HG02884 (cell line): ENCODE data around the gene HNRNPUL2.
"Not testable (repeated sequence)": the region's sequence is repeated elsewhere in the genome, so short reads cannot be mapped to it uniquely, and the experiment has no call there.

ENCODE experiments used
- ATAC-seq: cut with Tn5 transposase; IDR thresholded peaks from one replicate; pipeline ENCODE4 v1.9.1; 2021; ENCODE audit warnings: mild to moderate bottlenecking, moderate library complexity; ENCODE audit not compliant: unreplicated experiment

The HNRNPUL2 gene

DNA sequence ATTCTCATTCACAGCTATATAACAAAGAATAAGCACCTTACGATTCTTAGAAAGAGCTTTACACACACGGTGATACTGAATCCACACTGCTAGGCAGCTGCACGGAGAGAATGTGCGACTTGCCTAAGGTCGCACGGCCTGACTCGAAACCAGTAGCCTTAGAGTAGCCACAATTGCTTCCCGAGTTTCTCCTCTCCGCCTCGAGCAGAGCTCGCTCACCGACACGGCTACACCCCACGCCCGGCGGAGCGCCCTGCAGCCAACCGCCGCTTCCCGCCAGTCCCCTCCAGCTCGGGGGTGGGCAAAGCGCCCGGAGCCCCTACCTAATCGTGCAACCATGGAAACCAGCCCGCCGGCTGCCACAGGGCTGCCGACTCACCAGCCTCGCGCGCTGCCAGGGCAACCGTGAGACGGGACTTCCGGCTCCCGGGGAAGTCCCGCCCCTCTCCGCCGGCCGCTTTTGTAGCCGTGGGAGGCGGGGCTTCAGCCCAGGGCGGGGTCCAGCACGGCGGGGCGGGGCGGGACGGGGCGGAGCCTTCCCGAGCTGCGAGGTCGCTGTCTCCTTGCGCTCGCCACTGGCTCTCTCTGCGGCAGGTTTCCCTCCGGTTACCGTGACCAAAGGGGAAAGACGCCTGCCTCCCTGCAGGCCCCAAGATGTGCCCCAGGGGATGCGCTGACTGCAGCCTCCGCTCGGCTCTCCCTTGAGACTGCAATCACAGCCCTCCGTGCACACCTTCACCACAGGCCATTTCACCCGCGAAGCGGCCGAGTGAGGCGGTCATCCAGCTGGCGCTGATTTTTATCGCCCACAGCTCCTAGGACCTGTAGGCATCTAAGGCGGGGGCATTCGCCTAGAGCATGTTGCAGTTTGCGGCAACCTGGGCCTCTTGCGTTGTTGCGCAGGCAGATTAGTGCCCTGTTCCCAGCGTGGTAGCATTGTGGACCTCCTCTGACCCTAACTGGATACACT is 21.1 kb downstream of the HNRNPUL2 start:
- peak; percentile 39 for ATAC-seq

DNA sequence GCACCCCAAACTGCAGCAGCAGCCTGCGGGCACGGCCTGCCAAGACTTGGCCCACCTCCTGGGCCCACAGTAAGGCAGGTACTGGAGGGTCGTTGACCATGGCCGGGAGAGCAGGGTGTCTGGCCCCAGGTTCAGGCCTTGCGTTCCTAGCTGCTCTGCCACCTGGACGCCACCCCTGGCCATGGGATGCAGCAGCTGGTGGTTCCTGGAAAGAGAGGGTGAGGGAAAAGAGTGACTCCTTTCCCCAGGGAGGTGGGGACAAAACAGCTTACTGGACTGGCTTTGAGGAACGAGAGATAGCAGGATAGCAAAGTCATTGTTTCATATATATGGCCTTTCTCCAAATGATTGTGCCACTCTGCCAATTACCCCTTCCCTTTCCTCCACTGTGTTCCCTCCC is 21.8 kb downstream of the HNRNPUL2 start:
- no peak for ATAC-seq

DNA sequence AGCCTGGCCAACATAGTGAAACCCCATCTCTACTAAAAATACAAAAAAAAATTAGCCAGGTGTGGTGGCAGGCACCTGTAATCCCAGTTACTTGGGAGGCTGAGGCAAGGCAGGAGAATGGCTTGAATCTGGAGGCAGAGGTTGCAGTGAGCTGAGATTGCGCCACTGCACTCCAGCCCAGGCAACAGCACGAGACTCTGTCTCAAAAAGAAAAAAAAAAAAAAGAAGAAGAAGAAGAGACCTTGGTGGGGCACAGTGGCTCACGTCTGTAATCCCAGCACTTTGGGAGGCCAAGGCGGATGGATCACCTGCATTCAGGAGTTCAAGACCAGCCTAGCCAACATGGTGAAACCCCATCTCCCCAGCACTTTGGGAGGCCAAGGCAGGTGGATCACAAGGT is 23.3 kb downstream of the HNRNPUL2 start:
- ATAC-seq = not testable (repeated sequence)

DNA sequence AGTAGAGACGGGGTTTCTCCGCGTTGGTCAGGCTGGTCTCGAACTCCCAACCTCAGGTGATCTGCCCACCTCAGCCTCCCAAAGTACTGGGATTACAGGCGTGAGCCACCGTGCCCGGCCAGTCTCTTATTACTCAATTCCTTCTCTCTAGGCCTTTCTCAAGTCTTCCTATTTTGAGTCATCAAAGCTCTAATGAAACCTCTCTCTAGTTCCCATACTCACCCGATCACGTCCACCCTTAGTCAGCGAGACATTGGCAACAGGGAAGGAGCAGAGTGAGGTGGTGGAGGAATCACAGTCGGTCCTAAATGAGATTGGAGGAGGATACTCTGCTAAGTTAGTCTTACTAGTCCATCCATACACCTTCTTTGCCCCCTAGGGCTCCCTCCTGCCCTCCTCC is 25.0 kb downstream of the HNRNPUL2 start:
- ATAC-seq = no peak

DNA sequence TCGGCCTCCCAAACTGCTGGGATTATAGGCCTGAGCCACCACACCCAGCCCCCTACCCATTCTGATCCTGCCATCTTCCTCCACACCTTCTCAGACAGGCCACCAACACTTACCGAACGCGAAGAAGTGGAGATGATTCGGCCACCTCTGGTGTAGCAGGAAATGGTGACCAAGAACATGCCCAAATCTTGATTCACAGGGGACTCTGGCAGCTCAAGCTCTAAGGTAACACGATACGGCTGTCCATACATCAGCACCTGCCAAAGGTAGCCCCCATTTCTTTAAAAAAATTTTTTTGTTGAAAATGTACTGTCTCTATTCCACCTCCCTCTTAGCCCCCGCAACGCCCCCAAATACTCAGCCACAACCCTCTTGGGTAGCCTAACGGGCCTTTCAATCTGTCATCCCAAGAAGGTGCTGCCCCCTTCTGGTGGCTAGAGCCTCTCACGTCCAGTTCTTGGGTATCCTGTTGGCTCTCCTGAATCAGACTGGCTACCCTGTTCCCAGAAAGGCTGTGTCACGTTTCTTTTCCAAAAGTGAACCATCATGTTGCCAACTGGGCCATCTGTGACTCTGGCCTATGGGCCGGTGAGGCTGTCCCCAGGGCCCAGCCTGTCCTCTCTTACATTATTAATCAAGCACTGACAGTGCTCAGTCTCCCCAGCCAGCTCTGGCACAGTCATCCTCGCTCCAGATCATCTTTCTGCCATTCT is 32.6 kb downstream of the HNRNPUL2 start:
- ATAC-seq = no peak

DNA sequence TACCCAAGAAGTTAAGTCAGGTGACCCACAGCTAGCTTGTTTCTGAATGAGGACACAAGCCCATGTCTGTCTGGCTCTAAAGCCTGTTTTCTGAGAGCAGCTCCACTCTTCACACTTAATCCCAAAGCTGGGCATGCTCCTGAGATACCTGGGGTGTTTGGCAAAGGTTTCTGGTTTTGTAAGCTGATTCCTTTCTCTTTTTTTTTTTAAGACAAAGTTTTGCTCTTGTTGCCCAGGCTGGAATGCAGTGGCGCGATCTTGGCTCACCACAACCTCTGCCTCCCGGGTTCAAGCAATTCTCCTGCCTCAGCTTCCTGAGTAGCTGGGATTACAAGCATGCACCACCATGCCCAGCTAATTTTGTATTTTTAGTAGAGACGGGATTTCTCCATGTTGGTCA is 33.6 kb downstream of the HNRNPUL2 start:
- ATAC-seq = not testable (repeated sequence)

DNA sequence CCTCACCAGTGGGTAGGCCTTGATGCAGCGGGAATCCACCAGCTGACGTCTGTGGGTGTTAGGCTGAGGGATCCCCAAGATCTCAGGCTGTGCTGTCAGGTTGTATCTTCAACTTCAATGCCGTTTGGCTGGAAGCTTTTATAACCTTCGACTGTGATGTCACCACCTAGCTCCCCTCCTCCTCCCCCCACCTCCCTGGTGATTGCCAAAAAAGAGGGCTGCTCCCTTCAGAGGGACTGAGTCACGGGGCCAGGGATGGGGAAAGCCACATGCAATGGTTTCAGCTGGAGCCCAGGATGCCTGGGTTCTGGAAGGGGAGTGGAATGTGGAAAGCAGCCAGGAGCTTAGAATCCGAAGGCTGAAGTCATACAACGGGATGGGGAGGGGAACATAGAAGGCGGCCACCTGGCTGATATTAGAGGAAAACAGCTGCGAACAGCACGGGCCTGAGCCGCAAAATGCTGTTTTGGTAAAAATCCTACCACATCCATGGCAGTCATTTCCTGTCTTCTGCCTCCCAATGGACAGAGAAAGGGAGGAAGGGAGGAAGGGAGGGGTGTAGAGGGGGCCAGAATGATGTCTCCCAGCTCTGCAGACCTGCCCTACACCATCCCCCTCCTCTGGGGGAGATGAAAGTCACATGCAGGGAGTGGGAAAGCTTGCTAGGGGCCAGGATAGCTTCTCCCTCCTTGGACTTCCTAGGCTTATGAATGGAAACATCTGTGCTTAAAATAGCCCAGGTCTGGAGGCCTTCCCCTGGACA is 37.7 kb downstream of the HNRNPUL2 start, which contains the start of gene LRRN4CL:
LRRN4CL (minus strand) TSS at position 110 of the 763 bp plus-strand sequence. CDS start 1,022 bp downstream, outside the sequence.
- ATAC-seq = no peak

DNA sequence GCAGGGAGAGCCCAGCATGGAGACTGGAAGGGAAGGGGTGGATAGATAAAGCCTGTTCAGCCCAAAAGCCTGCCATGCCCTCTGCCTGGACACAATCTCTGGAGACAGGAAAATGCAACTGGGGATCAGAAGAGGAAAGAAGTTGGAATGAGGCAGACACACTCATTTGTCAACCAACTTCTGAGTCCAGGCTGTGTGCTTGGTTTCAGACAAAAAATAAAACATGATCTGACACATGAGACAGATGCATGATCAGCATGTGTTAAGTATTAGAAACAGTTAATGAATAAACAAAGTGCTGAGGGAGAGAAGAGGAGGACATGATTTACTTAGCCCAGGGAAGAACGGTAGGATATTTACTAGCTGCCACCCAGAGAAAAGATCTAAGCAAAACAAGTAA is 38.8 kb downstream of the HNRNPUL2 start:
- no peak for ATAC-seq

DNA sequence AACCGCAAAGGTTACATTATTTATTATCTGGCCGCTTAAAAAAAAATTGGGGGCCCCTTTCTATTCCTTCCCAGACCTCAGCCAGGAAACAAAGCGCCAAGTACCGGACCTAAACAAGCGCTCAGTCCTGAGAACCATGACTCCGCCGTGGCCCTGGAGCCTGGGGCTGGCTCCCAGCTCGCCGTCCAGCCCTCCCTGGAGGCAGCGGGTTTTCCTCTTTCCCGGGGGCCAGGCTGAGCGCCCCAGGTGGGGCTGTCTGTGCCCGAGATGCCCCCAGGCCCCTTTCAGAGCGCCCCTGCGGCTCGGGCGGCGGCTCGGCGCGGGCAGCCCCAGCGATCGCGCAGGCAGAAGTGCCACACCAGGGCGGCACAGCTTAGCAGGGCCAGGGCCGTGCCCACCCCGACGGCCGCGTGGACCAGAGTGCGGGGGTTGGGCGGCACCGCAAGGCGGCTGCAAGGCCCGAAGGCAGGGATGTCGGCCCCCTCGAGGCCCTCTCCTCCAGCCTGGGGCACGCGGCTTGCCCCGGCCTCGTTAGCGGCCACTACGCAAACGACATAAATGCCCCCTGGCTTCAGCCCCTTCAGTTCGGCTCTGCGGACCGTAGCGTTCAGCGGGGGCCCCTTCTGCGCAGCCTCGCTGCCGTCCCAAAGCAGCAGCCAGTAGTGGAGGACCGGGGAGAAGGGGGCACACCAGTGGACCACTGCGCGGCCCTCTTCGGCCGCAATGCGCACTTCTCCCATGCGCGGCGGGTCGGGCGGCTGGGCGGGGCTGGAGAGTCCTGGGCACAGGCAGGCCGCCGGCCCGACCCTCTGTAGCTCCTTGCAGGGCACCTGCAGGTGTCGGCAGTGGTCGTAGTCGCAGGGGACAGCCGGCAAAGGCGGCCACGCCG is 39.5 kb downstream of the HNRNPUL2 start:
- ATAC-seq = no peak

DNA sequence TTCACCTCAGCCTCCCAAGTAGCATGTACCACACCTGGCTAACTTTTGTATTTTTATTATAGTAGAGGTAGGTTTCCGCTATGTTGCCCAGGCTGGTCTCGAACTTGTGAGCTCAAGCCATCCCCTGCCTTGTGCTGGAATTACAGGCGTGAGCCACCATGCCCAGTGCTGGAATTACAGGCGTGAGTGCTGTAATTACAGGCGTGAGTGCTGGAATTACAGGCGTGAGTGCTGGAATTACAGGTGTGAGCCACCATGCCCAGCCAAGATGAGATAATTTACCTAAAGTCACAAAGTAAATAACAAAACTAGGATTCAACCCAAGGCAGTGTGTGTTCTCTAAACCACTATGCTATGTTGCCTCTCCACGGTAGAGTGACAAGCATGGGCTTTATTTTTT is 44.7 kb downstream of the HNRNPUL2 start:
- ATAC-seq = no peak

DNA sequence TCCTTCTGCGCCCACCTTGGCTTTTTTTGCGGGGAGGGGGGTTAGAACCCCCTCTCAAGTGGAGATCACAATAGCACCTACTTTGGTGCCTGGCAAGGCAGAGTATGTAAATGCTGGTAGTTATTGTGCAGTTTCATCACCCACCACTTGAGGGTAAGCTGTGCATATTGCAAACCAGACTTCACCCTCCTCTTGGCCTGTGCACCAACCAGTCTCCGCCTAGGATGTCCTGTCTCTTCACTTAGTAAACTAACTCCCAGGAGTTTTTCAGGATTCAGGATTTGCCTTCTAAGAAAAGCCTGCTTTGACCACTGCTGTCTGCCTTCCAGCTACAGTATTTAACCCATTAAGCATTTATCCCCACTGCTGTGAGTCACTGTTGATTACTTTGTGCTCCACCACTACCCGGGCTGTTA is 46.4 kb downstream of the HNRNPUL2 start:
- no peak for ATAC-seq

DNA sequence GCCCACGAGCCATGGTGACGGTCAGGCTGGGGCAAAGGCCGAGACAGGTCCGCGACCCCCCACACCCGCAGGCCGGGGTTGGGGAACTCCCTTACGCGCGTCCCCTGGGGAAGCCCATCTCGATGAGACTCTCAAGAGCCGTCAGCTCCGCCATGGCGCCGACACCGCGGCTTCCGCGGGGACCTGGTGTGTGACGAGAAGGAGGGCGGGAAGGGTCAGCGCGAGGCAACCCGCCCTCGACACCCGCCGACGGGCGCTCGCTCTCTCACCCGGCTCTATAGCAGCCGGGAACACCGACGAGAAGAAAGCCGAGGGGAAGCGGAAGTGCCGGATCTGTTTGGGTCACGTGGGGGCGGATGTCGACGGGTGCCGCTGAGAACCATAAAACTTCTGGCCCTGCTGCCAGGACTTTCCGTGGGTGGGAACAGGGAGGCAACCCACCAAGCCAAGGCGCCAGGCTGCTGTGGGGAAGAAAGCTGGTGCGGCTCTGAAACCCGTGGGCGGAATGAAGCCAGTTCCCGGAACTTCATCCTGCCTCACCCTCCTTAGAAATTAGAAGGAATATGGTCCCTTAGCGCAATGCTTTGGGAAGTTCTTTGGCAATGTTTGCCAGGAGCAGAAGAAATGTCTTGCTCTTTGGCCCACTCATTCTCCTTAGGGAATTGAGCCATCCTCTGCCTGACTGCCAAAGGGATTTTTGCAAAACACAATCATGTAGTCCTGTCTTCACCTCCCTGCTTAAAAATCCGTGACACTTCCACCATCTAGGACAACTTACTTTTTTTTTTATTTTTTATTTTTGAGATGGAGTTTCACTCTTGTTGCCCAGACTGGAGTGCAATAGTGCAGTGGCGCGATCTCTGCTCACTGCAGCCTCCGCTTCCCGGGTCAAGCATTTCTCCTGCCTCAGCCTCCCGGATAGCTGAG is 48.2 kb downstream of the HNRNPUL2 start, which contains the start of gene UBXN1:
UBXN1 (minus strand) TSS at position 304 of the 927 bp plus-strand sequence; CDS start at position 154, 150 bp downstream.
- peak; percentile 69 for ATAC-seq

DNA sequence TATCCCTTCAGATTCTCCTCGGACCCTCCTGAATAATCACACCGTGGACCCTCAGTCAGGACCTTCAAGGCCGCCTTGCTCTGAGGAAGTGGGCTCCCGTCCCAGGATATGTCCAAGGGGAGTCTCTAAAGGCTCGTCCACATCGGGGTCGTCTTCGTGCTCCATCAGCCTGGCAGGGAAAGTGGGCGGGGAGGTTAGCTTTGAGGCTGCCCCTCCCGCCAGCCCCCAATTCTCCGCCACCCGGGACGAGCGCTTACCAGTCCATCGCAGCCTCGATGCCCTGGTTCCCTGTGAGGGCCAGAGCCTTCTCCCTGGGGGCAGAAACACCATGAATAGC is 48.9 kb downstream of the HNRNPUL2 start:
- no peak for ATAC-seq

DNA sequence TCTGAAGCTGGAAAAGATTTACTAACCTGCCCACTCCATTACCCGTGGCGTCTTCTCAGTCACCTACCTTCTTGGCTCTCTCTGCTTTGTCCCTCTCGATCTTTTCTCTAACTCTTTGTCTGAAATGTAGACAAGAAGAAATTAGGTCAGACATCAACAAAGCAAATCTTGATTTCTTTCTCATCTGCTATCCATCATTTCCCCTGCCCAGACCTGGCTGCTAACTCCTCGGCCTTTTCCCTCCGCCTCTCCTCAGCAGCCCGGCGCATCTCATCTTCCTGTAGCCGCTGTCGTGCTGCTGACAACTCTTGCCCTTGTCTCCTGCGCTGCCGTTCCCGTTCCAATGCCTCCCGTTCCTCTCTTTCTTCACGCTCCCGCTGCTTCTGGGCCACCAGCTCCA is 49.5 kb downstream of the HNRNPUL2 start:
- ATAC-seq = no peak

DNA sequence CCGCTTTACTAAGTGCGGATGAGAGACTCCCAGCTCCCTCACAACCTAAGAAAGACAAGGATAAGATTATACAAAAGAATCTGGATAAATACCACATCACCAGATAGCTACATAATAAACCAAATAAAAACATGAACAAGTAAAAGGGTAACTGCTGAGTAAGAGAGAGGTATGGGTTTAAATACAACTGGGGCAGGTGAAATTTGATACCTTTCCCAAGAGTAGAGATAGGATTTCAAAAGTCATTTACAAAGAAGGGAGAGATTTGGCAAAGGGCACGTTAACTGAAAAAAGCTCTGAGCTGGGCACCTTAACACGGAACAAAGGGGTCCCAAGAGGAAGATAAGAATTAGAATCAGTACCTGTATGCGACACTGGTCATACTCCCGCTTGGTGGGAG is 50.1 kb downstream of the HNRNPUL2 start:
- no peak for ATAC-seq

DNA sequence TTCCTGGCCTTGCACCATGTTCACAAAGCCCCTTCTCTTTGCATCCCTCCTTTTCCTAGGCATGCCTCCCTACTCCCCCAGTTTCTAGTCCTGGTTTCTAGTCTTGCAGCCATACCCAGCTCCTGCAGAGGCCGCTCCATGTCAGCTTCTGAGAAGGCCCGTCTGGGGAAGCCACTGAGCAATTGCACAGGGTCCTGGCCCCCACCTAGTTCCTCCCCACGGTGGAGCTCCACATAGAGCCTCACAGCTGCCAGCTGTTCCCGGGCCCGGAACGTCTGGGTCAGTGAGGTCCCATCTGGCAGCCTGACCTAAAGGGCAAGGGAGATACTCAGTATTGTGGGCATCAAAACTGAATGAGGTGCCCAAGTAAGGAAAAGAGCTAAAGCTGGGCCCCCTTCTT is 50.6 kb downstream of the HNRNPUL2 start:
- no peak for ATAC-seq

DNA sequence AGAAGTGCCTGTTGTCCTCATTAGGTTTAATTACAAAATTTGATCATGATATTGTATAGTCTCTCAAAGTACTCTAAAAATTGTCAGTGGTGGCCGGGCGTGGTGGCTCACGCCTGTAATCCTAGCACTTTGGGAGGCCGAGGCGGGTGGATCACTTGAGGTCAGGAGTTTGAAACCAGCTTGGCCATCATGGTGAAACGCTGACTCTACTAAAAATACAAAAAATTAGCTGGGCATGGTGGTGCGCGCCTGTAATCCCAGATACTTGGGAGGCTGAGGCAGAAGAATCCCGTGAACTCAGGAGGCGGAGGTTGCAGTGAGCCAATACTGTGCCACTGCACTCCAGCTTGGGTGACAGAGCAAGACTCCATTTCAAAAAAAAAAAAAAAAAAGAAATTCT is 51.8 kb downstream of the HNRNPUL2 start:
- not testable (repeated sequence) for ATAC-seq

DNA sequence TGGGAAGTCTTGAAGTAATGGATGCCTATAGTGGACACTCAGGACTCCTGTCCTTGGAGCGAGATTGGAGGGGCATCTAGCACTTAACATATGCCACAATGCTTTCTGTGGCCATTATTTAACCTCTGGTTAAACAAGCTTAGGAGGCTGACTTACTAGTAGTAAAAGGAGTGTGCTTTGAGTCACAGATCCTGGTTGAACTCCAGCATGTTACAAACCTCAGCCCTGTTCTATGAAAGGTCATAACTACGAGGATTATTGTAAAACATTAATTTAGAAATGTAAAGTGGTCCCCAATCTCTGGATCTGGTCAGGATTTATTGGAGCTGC is 54.1 kb downstream of the HNRNPUL2 start:
- no peak for ATAC-seq
